HG03045 (cell line): ENCODE results near the gene BCAS4.

Experiments used
- ATAC-seq: cut with Tn5 transposase; IDR thresholded peaks from one replicate; pipeline ENCODE4 v1.9.1; 2021; ENCODE audit warnings: mild to moderate bottlenecking, moderate library complexity; ENCODE audit not compliant: unreplicated experiment

Gene BCAS4

DNA sequence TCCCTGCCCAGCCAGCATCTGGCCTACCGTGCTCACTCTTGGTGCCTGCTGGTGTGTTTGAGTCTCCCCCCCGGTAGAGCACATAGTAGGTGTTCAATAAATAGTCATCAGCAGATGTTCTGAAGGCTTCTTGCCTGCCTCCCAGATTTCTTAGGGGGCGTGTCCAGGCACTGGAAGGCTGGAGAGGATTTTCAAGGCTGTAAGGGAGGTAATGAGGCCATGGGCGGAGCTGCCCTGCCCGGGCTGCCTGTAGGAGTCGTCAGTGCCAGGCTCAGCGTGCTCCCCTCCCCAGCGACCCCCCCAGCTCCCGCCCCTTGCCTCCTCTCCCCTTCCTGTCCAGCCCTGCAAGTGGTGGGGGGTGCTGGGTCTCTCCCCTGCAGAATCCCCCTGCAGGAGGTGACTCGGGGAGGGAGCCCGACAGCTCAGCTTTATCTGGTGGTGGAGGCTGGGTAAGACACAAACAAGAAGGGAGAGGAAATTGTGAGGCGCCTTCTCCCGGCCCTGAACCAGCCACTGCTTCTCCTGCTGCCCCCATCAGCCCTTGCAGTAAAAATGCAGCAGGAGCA lies 55.9 kb downstream of the BCAS4 start:
- no peak for ATAC-seq

DNA sequence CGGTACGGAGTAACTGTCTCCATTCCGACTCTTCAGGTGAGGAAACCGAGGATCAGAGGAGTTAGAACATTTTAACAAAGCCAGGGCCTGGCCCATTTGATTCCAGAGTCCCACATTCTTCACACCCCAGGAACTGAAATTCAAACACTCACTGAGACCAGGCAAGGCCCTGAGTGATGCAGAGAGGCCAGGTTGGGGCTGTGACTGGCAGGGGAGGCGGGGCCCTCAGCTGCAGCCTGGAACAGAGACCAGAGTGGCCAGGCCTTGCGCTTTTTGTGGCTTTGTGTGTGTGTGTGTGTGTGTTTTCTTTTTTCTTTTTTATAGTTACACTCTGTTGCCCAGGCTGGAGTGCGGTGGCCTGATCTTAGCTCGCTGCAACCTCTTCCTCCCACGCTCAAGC lies 57.2 kb downstream of the BCAS4 start:
- ATAC-seq = no peak

DNA sequence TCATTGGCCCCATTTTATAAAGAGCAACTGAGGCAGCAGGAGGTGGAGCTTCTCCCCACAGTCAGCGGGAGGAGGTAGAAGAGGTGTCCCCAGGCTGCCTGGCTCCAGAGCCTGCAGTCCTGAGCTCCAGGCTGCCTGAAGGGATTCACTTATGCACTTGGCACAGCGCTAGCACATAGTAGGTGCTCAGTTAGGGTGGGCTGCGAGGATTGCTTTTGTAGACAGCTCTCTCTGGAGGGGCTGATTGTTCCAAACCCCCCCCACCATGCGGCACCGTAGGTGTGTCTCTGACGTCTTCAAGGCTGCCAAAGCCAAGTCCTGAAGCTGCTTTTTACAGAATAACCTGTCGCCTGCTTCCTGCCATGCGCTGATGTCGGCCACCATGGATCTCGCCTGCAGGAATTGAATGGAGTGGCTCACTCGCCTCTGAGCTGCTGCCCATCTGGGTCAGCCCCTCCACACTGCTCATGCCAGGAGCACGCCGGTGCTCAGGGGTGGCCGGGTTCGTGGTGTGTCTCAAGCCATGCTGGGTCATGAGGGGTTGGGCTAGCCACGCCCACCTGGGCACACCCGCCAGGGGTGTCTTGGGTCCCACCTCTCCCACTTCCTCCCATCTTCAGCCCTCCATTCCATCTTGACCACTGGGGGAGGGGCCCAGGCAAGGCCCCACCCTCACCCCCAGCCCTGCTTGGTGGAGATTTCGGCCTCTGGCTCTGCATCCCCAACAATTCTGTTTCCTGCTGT lies 59.8 kb downstream of the BCAS4 start:
- ATAC-seq = no peak

DNA sequence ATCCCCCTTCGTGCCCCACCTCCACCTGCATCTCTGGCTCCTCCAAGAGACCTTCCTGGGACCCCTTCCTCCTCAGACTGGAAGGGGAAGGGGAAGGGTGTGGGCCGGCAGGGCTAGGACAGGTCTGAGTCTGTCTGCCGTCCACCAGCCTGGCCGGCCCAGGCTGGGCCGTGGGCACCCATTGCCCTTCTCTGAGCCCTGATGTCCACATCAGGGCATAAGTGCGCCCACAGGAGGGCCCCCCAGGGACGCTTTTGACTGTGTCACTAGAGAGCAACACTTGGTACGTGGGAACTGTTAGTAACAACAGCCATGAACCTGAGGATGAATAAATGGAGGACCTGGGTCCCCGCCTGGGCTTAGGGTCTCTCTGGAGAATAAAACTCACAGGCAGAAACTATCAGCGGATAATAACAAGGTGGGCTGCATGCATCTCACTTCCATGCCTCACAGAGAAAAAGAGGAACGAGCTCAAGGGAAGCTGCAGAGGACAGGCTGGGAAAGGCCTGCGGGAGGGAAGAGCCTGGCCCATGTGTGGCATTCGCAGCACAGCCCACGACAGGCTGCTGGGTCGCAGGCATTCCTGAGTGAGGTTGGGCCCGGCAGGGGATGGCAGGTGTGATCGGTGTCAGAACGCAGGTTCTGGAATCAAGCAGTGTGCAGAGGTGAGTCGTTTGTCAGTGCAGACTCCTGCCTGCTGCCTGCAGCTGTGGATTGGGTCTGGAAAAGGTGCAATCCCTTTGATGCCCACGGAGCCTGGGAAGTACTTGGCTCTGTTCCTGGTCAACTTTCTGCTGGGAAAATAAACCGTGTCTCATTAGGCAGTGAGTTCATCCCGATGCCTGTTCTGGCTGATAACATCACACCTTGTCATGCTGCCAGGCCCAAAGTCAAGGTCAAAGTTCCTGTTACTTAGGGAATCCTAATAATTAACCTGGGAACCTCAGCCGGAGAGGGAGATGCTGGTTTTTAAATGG lies 60.9 kb downstream of the BCAS4 start:
- no peak for ATAC-seq

DNA sequence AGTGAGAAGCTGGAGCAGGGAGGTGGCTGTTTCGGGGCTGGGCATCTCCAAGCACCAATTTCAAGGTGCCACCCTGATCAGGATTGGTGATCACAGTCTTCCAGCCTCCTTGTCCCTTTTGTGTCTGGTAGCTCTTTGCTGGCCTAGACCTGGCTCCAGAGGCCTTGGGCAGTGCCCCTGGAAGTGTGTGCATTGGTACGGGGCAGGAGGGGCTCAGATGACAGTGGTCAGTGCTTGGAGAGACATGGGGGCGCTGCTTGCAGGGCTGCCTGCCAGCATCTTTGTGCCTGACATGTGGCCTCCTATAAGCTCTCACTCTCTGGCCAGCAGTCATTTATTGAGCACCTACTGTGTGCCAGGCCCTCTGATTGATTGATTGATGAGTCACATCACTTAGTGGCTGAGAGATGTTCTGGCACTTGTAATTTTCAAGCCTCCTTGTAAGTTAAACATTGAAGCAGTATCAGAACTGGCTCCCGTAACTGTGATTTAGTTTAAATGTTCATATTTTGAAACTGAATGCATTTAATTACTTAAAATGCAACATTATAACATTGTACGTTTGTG lies 61.7 kb downstream of the BCAS4 start:
- no peak for ATAC-seq

DNA sequence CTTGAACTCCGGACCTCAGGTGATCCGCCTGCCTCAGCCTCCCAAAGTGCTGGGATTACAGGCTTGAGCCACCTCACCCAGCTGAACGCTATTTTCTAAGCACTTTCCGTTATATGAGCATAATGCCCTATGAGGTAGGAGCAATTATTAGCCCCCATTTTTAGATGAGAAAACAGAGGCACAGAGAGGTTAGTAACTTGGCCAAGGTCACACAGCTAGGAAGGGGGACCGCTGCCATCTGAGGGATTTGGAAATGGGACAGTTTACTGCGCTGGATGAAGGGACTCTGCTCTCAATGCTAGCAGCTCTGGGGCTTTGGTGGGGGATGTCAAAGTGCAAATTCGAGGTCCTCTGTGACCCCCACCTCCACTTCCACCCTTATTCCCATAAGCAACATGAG lies 62.5 kb downstream of the BCAS4 start:
- ATAC-seq = no peak

DNA sequence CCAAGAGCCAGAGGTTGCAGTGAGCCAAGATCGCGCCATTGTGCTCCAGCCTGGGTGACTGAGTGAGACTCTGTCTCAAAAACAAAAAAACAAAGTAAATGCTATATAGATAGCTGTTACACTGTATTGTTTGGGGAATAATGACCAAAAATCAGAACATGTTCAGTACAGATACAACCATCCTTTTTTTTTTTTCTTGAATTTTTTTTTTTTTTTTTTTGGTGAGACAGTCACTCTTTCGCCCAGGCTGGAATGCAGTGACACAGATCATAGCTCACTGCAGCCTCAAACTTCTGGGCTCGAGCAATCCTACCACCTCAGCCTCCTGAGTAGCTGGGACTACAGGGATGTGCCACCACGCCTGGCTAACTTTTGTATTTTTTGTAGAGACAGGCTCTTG lies 63.7 kb downstream of the BCAS4 start:
- no peak for ATAC-seq

DNA sequence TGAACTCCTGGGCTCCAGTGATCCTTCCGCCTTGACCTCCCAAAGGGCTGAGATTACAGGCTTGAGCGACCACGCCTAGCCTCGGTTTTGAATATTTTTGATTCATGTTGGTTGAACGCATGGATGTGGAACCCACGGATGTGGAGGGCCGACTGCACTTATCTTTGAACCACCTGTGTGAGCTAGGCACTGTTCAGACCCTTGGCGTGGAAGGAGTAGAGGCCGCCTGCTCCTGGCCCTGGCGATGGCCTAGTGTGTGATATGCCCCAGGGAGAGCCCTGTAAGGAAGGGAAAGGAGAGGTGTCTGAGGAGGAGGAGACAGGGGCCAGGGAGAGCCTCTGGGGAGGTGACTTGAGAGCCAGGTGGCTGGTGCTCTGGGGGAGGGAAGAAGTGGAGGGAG lies 64.3 kb downstream of the BCAS4 start:
- ATAC-seq = no peak

DNA sequence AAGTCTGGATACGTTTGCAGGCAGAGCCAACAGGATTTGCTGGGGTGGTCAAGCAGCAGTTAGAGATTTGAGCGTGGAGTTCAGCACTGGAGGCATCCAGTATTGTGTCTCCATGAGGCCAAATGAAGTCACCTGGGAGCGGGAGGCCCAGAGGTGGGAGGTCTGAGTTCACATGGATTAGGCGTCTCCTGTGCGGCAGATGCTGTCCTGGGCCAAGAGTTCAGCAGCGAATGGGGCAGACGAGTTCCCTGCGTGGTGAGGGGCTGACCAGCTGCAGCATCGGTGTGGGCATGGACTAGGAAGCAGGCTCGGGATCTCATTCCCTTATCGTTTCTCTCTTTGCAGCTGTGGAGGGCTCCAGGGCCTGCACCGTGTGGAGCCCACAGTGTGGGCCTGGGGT lies 66.2 kb downstream of the BCAS4 start:
- no peak for ATAC-seq

DNA sequence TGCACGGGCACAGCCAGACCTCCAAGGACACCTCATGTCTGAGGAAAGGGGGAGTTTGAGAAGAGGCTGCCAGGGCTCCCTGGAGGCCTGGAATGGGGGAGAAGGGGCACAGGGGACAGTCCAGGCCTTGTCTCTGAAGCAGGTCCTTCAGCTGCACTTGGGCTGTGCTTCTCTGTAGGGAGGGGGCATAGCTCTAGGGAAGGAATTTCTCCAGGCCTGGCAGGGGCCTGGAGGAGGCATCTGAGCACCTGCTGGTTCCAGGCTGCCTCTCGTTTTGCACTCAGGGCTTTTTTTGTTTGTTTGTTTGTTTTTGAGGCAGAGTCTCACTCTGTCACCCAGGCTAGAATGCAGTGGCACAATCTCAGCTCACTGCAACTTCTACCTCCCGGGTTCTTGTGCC lies 67.7 kb downstream of the BCAS4 start:
- ATAC-seq = no peak

DNA sequence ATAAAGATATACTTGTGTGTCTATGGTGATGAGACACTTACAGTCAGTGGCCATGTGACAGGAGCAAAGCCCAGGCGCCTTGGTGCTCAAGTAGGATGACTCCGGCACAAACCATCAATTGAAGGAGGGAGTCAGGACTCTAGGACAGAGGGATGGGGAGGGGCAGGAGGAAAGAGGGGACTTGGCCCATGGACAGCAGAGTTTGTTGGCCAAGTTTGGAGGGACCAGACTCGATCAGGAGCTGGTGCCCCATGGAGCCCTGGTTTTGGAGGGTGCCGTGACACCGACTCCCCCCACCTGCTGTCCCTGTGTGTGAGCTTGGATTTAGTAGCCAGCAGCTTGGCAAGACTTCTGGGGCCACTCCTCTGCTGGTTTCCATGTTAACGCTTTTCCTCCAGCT lies 70.3 kb downstream of the BCAS4 start:
- no peak for ATAC-seq

DNA sequence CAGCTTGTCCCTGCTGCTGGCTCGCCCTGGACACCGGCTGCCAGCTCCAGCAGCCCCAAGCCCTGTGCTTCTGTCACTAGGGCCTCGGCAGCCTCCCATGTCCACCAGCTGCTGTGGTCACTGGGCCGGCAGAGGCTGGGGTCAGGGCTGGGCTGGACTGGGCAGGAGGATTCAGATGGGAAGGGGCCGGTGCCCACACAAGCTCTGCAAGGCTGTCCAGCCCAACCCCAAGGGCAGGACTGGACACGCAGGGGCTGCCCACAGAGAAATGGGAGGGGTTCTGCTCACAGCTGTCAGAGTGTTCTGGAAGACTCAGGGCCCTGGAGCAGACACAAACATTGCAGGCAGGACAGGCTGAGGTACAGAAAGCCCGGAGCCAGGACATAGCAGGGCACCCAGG lies 70.7 kb downstream of the BCAS4 start:
- ATAC-seq = no peak

DNA sequence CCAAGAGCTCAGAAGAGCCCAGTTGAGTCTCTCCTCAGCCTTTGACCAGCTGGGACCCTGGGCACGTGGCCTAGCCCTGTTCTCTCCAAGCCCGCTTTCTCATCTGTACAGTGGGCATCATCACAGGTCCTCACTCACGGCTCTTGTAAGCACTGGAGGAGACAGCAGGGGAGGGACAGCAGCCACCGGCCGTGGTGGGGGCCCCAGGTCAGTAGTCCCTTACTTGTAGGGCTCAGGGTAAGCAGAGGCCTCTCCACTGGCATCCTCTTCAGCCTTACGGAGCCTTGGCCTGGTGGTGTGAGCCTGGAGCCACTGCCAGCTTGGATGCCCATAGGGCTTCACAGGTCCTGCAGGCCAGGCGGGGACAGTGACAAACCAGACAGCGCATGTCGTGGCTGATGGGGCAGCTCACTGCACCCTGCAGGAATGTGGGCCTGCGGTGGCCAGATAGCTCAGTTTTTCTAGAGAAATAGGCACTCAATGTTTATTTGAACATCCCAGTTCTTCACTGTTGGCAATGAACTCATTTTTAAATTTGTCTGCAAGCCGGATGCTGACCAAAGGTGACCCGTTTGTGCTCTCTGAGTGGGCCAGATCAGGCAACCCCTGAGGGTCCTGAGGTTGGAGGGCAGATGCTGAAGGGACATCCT lies 71.3 kb downstream of the BCAS4 start:
- ATAC-seq = no peak

DNA sequence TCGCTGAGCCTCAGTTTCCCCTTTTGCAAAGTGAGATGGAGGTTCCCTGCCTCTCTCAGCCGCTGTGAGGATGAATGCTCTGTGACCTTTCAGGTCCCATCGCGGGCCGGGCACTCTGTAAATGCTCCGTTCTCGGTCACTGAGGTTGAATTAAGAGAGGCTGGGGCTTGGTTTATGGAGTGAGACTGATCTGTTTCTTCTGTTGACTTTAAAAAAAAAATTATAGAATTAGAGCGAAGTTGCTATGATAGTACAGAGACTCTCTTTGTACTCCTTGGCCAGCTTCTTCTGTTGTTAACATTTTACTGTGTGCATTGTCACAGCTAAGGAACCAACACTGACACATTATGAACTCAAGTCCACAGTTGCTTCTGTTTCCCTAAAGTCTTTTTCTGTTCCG lies 72.0 kb downstream of the BCAS4 start:
- no peak for ATAC-seq

DNA sequence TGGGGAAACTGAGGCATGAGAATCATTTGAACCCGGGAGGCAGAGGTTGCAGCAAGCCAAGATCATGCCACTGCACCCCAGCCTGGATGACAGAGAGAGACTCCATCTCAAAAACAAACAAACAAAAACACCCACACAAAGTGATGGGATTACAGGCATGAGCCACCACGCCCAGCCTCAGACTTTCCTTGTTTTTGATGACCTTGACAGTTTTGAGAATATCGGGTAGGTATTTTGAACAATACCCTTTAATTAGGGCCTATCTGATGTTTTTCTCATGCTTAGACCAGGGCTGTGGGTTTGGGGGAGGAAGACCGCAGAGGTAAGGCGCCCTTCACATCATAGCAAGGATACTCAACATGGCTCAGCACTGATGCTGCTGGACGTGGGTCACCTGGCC lies 72.9 kb downstream of the BCAS4 start:
- ATAC-seq = no peak

DNA sequence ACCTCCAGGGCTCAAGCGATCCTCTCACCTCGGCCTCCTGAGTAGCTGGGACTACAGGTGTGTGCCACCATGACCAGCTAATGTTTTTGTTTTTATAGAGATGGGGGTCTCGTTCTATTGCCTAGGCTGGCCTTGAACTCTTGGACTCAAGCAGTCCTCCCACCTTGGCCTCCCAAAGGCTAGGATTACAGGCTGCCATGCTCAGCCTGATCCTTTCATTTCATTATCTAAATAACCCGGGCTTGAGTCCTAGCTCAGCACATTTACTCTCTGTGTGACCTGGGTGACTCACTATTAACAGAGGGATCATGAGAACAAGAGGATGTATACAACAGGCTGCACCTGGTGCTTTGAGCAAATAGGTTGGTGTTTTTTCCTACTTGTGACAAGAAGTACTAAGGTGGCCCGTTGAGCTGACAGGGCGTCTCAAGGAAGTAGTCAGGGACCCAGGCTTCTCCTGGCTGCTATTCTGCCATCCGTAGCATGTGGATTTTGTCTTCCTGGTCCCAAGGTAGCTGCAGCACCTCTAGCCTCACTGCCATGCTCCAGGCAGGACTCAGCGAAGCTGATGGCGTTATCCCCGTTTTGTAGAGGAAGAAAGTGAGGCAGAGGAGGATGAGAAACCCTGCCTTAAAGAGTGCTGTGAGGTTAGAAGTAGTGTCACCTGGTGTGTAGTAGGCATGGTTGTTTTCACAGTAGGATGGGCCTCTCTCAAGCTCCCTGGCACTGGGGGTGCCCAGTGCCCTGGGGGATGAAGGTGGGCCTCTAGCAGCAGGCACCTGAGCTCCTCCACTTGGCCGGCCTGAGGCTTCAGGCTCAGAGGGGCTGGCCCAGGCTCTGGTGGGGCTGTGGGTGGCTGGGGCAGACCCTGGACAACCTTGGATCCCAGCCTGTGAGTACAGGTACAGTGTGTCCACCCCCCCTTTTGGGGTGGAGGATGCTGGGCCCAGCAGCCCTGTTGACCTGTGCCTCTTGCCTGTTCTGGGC lies 73.9 kb downstream of the BCAS4 start:
- ATAC-seq = no peak

DNA sequence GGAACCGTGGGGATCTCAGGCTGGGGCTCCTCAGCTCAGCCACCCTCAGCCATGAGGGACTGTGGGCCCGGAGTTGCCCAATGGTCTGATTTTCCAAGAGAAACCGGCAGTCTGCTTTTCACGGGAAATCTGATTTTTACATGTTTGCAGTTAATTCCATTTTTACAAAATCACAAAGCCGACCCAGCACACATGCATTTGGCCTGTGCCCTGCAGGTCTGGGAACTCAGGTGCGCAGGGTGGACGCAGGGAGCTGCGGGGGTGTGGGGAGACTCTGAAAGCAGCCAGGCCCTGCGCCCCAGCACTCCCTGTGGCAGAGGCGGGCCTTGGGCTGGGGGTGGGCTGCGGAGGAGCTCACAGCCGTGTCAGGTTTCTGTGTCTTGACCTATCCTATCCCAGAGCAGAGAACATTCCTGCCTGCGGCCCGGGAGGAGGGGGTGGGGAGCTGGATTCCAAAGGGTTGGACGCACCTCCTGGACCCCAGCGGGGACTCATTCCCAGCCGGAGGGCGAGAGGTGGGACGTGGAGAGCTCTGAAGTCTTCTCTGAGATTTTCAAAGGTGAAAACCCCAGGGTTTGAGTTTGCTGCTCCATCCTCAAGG lies 75.8 kb downstream of the BCAS4 start:
- ATAC-seq = no peak

DNA sequence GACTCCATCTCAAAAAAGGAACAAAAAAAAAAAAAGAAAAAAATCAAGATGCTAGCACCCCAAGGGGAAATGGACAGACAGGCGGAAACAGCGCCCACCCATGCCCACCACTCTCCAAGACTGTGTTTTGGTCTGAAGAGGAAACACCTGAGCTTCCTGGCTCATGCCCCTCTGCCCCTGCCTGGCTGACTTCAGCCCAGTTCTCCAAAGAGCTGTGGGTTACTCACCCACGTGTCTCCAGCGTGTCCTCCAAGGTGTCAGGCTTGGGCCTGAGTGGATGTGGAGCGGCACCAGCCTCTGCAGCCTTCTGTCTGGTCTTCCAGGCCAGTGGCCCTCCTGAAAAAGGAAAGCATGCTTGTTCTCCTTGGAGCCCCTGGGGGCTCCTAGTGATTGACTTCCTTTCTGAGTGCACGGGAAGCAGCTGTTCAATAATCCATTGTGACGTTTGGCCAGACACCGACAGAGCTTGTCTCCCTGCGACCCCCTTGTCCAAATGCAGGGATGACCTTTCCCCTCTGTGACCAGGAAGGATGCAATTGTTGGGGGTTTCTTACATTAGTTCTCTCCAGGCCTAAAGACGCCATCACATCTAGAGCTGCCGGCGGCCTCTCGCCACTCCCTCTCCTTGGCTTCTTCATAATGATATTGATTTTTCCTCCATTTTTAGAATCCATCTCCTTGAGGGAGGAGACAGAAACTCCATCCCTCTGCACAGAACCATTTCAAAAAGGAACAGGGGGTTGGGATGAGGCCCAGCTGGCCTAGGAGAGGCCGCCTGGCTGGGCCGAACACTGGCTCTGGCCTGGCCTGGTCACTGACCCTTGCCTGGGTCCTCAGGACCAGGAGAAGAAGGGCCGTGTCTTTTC lies 77.9 kb downstream of the BCAS4 start:
- ATAC-seq = no peak
